HFF-Myc (cell line): ENCODE data around the gene ZNF777.
"Not testable (repeated sequence)": the region's sequence is repeated elsewhere in the genome, so short reads cannot be mapped to it uniquely, and the experiment has no call there.

Source experiments
- DNase-seq: peaks from one replicate; pipeline ENCODE4 v3.0.0-alpha.2; 2011; ENCODE audit warnings: low read depth; ENCODE audit errors: extremely low read depth
- H3K4me3 ChIP-seq: replicated peaks from 2 replicates; pipeline ENCODE4 v1.5.1; 2011; ENCODE audit warnings: low read depth, mild to moderate bottlenecking, control low read depth, low read length
- TF ChIP-seq, protein P1 (sequence below): IDR thresholded peaks from 2 replicates; pipeline ENCODE4 v1.5.1; 2012; ENCODE audit warnings: mild to moderate bottlenecking, low read depth, low read length, control low read depth; ENCODE audit errors: missing control alignments

ZNF777 gene

DNA sequence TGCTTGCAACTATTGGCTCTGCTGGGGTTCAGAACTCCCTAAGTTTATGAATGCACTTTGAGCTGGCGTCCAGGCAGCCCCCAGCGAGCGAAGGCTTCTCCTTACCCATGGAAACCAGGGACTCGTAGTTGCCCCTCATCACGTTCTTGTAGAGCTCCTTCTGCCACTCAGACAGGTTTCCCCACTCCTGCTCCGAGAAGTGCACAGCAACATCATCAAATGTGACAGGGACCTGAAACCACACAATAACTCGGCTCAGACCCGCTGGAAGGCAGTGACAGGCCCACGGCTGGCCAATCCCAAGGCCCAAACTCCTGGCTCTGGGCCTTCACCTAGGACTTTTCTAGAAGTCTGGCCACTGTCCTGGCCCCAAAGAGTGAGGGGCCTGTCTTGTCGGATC lies 6.9 kb downstream of the ZNF777 start:
- DNase-seq, result no peak
- no peak overlapping the region for H3K4me3 ChIP-seq
- TF ChIP-seq, protein P1, sequence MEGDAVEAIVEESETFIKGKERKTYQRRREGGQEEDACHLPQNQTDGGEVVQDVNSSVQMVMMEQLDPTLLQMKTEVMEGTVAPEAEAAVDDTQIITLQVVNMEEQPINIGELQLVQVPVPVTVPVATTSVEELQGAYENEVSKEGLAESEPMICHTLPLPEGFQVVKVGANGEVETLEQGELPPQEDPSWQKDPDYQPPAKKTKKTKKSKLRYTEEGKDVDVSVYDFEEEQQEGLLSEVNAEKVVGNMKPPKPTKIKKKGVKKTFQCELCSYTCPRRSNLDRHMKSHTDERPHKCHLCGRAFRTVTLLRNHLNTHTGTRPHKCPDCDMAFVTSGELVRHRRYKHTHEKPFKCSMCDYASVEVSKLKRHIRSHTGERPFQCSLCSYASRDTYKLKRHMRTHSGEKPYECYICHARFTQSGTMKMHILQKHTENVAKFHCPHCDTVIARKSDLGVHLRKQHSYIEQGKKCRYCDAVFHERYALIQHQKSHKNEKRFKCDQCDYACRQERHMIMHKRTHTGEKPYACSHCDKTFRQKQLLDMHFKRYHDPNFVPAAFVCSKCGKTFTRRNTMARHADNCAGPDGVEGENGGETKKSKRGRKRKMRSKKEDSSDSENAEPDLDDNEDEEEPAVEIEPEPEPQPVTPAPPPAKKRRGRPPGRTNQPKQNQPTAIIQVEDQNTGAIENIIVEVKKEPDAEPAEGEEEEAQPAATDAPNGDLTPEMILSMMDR, result no peak

DNA sequence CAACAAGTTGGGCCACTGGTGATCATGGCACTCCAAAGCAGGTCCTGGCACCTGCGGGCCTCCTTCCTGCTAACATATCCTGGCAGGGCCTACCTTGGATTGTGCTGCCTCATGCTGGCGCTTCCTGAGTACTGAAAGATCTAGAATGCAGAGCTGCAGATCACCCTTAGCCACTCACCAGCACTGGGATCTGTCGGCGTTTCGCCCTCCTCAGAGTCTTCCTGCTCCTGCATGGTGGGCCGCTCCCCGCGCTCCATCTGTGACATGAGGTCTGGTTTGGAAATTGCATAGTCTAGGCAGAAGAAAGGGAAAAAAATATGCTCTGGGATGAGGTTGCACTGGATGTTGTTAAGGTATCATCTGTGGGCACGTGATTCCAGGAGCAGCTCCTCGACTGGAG lies 10.0 kb downstream of the ZNF777 start:
- no peak overlapping the region for H3K4me3 ChIP-seq
- no peak for DNase-seq
- TF ChIP-seq, protein P1, result no peak

DNA sequence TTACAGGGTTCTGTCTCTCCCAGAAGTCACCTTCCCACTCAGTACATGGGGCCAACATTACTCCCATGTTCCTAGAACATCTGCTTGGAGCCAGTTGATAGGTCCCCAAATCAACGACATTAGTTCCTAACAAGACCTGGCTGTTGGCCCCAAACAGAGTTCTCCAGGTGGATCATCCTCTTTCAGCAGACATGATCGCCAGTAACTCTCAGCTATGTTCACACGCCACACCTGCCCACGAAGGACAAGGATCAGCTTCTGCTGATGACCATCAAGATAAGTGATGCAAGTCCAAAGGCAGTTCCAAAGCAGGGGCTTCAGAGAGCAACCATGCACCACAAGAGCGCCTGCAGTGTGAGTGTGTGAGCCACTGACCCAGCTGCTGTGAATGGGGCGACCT lies 11.0 kb downstream of the ZNF777 start:
- TF ChIP-seq, protein P1, result no peak
- no peak overlapping the region for H3K4me3 ChIP-seq
- no peak for DNase-seq

DNA sequence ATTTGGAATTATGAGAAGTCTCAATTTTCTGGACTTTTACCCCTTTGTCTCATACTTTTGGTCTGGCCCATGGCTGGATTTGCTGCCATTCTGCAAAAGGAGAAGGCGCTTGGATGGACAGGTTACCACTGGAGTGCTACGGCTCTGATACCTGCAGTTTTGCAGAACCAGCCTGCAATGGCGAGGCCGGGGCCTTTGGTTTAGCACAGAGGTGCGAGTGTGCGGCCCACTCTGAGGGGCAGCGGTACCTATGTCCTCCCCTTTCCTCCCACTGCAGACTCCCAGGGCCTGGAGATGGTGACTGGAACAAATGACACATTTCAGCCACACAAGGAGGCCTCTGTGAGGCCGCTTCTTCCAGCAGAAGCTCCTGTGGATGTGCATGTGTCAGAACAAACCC lies 11.9 kb downstream of the ZNF777 start:
- TF ChIP-seq, protein P1, result no peak

DNA sequence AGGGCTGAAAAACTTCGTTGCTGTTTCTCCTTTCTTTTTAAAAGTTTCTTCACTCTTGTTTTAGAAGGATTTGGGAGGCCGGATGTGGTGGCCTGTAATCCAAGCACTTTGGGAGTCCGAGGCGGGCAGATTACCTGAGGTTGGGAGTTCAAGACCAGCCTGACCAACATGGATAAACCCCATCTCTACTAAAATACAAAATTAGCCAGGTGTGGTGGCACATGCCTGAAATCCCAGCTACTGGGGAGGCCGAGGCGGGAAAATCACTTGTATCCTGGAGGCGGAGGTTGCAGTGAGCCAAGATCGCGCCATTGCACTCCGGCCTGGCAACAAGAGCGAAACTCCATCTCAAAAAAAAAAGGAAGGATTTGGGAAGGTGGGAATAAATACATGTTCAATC lies 14.8 kb downstream of the ZNF777 start:
- H3K4me3 ChIP-seq, DNase-seq: not testable (repeated sequence)

More for the DNA sequence above, 11.9 kb downstream of the ZNF777 start:
- H3K4me3 ChIP-seq, result no peak overlapping the region
- no peak for DNase-seq

DNA sequence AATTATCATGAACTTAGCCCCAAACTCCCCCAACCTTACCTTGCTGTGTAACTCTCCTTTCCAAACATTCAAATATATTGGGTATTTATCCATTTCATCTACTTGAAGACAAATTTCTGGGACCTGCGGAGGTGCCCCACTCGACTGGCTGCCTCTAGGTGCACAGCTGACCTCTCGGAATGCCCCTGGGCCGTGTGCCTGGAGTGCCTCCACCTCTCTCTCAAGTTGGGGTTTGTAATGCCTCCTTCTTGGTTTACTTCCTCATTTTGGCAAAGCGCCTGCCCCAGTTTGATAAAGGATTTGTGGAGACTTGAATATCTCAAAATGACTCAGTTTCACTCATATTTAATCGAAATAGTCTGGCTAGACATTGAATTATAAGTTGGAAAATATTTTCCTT lies 16.6 kb downstream of the ZNF777 start:
- H3K4me3 ChIP-seq, result no peak overlapping the region
- TF ChIP-seq, protein P1, result no peak
- no peak for DNase-seq

DNA sequence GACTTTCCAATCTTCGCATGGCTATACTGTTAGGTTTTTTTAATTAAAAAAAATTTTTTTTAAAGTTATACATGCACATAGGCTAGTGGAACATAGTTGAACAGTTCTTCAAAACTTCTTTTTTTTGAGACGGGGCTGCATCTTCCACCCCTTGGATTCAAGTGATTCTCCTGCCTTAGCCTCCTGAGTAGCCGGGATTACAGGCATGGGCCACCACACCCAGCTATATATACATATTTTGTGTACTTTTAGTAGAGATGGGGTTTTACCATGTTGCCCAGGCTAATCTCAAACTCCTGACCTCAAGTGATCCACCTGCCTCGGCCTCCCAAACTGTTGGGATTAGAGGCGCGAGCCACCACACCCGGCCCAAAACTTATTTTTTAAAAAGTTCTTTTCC lies 17.3 kb downstream of the ZNF777 start:
- no peak for DNase-seq
- TF ChIP-seq, protein P1, result no peak
- H3K4me3 ChIP-seq, result no peak overlapping the region
